Muscle of arm (tissue), 12 donors: ENCODE results near the gene CCDC187. TPM values are rescaled to one million over a fixed set of nuclear protein-coding genes. Genes with fewer than 3 reads are reported as not detected.
"Not testable (repeated sequence)": the region's sequence is repeated elsewhere in the genome, so short reads cannot be mapped to it uniquely, and the experiment has no call there.

ENCODE experiments used
- DNase-seq: peaks from one replicate; pipeline ENCODE4 v3.0.0-alpha.2; 2013
- polyA plus RNA-seq, 12 donors: library from polyadenylated mRNA; unstranded; fragments of 120-200 nt; gene quantifications; one replicate each; pipeline ENCODE4 v1.2.1, GENCODE V29; 2013; ENCODE audit not compliant: insufficient read length in 12 of 12

The CCDC187 gene
- polyA plus RNA-seq, 12 donors, result 0.03 to 0.68 (median 0.06) TPM; not detected in 4

GRCh38 chr9:136242248-136242647, 61.6 kb downstream of the CCDC187 start:
- no peak for DNase-seq

- no peak for DNase-seq
These were observed 62.4 kb downstream of the CCDC187 start for GRCh38 chr9:136241542-136241941.

GRCh38 chr9:136240941-136241340, 63.0 kb downstream of the CCDC187 start:
- no peak for DNase-seq

GRCh38 chr9:136239983-136240330, 63.9 kb downstream of the CCDC187 start:
- no peak for DNase-seq

- DNase-seq, result no peak
These were observed 64.5 kb downstream of the CCDC187 start for GRCh38 chr9:136239135-136239982.

- no peak for DNase-seq
These were observed 65.6 kb downstream of the CCDC187 start for GRCh38 chr9:136238342-136238732.

- no peak for DNase-seq
These were observed 66.2 kb downstream of the CCDC187 start for GRCh38 chr9:136237486-136238341.

GRCh38 chr9:136236471-136237410, 67.2 kb downstream of the CCDC187 start:
- not testable (repeated sequence) for DNase-seq

- DNase-seq, result no peak
These were observed 68.0 kb downstream of the CCDC187 start for GRCh38 chr9:136235709-136236455.

- DNase-seq, result no peak
These were observed 68.7 kb downstream of the CCDC187 start for GRCh38 chr9:136235171-136235570.

- DNase-seq, result no peak
These were observed 69.3 kb downstream of the CCDC187 start for GRCh38 chr9:136234597-136234996.

GRCh38 chr9:136233868-136234267, 70.0 kb downstream of the CCDC187 start:
- no peak for DNase-seq

- no peak for DNase-seq
These were observed 70.5 kb downstream of the CCDC187 start for GRCh38 chr9:136233411-136233810.

GRCh38 chr9:136232969-136233368, 70.9 kb downstream of the CCDC187 start:
- no peak for DNase-seq

- DNase-seq, result no peak
These were observed 72.2 kb downstream of the CCDC187 start for GRCh38 chr9:136231478-136232297.

- no peak for DNase-seq
These were observed 73.1 kb downstream of the CCDC187 start for GRCh38 chr9:136230773-136231172.

- no peak for DNase-seq
These were observed 73.5 kb downstream of the CCDC187 start for GRCh38 chr9:136230365-136230764.

- DNase-seq, result no peak
These were observed 74.5 kb downstream of the CCDC187 start for GRCh38 chr9:136229096-136230065.
